Limb (tissue), 2 donors: Measurements from ENCODE around the gene PFDN4.

ENCODE experiments used
- DNase-seq, 2 donors: peaks; one replicate each; pipeline ENCODE4 v3.0.0-alpha.2; 2016; ENCODE audit errors: extremely low spot score in 2 of 2

The PFDN4 gene

GRCh38 chr20:54267483-54268003, 59.7 kb downstream of the PFDN4 start:
- no peak for DNase-seq

DNA sequence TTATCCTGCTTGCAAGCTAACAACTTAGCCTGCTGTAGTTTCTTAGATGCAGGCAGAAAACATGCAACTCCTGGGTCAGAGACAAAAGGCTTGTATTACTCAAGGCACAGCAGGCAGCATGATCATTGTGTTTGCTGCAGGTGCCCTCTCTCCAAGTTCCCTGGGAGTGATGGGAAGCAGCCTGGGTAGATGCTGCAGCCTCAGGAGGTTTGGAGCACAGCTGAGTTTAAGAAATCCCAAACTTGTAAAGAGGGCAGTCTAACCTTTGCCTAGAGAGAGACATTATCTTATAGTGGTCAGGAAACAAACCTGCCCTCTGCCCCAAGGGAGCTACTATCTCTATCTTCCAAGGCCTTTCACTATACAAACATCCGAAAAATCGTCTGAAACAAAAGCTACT, 61.1 kb downstream of the PFDN4 start:
- DNase-seq: no peak
